Measurements from ENCODE around the gene ORC5.

The ORC5 gene

GRCh38 chr7:104124893-104125477 is 82.8 kb downstream of the ORC5 start:
- DNase-seq: no peak

GRCh38 chr7:104124469-104124868 is 83.3 kb downstream of the ORC5 start:
- DNase-seq: no peak

GRCh38 chr7:104123786-104124185 is 84.0 kb downstream of the ORC5 start:
- no peak for DNase-seq

- no peak for DNase-seq
Measured at GRCh38 chr7:104113788-104114187, 94.0 kb downstream of the ORC5 start.

- DNase-seq: no peak
Measured at GRCh38 chr7:104112623-104113022, 95.2 kb downstream of the ORC5 start.

GRCh38 chr7:104111271-104111670 is 96.5 kb downstream of the ORC5 start:
- DNase-seq: no peak

GRCh38 chr7:104106108-104106905 is 101.5 kb downstream of the ORC5 start:
- DNase-seq: no peak

- DNase-seq: no peak
Measured at GRCh38 chr7:104098890-104099289, 108.9 kb downstream of the ORC5 start.

GRCh38 chr7:104096683-104097082 is 111.1 kb downstream of the ORC5 start:
- no peak for DNase-seq

- no peak for DNase-seq
Measured at GRCh38 chr7:104093127-104093526, 114.7 kb downstream of the ORC5 start.

GRCh38 chr7:104091242-104091641 is 116.6 kb downstream of the ORC5 start:
- no peak for DNase-seq

GRCh38 chr7:104089612-104090011 is 118.2 kb downstream of the ORC5 start:
- no peak for DNase-seq

- no peak for DNase-seq
Measured at GRCh38 chr7:104089061-104089460, 118.8 kb downstream of the ORC5 start.
